ES-I3 (cell line): ENCODE data around the gene MFN2.
"Not testable (repeated sequence)": the region's sequence is repeated elsewhere in the genome, so short reads cannot be mapped to it uniquely, and the experiment has no call there.

Experiments used
- H3K36me3 ChIP-seq: 2 replicates; pipeline ENCODE4 v1.6.1; 2013; ENCODE audit warnings: mild to moderate bottlenecking, low read length, control low read depth, moderate library complexity; ENCODE audit not compliant: insufficient read depth
- H3K4me1 ChIP-seq: 2 replicates; pipeline ENCODE4 v1.6.1; 2013; ENCODE audit warnings: mild to moderate bottlenecking, control low read depth, low read length; ENCODE audit not compliant: insufficient read depth
- H3K9ac ChIP-seq: 2 replicates; pipeline ENCODE4 v1.6.1; 2013; ENCODE audit warnings: low read depth, mild to moderate bottlenecking, low read length, moderate library complexity
- H3K9me3 ChIP-seq: 2 replicates; pipeline ENCODE4 v1.6.1; 2013; ENCODE audit warnings: mild to moderate bottlenecking, low read length, moderate library complexity; ENCODE audit not compliant: control insufficient read depth, insufficient read depth

The MFN2 gene

GRCh38 chr1:11979851-11980675 is at the start of gene MFN2:
MFN2 (plus strand) TSS chr1:11980444; CDS start chr1:11989169, 8,725 bp downstream.
- Histone ChIP-seq H3K36me3 (peaks cover 15% of the 10 kb centered on the region), H3K9ac (peak within 1 kb of the TSS; percentile 69), H3K9me3 (no peaks in the 10 kb centered on the region), H3K4me1 (no peaks in the 10 kb centered on the region)

- H3K4me1 ChIP-seq, result peaks cover 3% of the 10 kb centered on the region; the same call in 1 of the 2 replicates
- no peaks in the 10 kb centered on the region for H3K9me3 ChIP-seq
- H3K9ac ChIP-seq, result no peak overlapping the region
- H3K36me3 ChIP-seq, result no peaks in the 10 kb centered on the region
Observed at GRCh38 chr1:11930571-11931445, 49.4 kb upstream of the MFN2 start.

GRCh38 chr1:11931845-11932244 is 48.4 kb upstream of the MFN2 start:
- Histone ChIP-seq H3K4me1 (peaks cover 3% of the 10 kb centered on the region; the same call in 1 of the 2 replicates), H3K9ac (no peak overlapping the region), H3K36me3 (no peaks in the 10 kb centered on the region), H3K9me3 (no peaks in the 10 kb centered on the region)

GRCh38 chr1:11934302-11935056 is 45.8 kb upstream of the MFN2 start, which contains the start of gene PLOD1:
PLOD1 (plus strand) TSS chr1:11934717; CDS start chr1:11934780, 63 bp downstream.
- Histone ChIP-seq H3K9me3 (no peaks in the 10 kb centered on the region), H3K4me1 (peaks cover 12% of the 10 kb centered on the region; the same call in 1 of the 2 replicates), H3K9ac (peak within 1 kb of the TSS; percentile 66), H3K36me3 (no peaks in the 10 kb centered on the region)

DNA sequence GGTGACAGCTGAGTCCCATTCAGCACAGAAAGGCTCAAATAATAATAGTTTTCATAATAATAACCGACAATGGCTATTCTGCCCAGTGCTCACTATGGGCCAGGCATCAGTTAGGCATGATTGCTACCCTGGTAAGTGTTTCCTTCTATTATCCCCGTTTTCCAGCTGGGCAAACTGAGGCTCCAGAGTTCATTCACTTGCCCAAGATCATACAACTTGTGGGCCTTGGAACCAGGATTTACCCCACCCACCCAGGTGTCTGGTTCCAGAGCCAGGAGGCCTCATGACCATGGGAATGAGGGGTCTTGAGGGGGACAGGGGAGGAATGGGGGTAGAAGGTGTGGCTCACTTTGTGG is 45.2 kb upstream of the MFN2 start:
- Histone ChIP-seq H3K36me3 (no peaks in the 10 kb centered on the region), H3K9ac (peak overlapping the region; percentile 66; the same call in 1 of the 2 replicates), H3K9me3 (no peaks in the 10 kb centered on the region), H3K4me1 (peaks cover 12% of the 10 kb centered on the region; the same call in 1 of the 2 replicates)

DNA sequence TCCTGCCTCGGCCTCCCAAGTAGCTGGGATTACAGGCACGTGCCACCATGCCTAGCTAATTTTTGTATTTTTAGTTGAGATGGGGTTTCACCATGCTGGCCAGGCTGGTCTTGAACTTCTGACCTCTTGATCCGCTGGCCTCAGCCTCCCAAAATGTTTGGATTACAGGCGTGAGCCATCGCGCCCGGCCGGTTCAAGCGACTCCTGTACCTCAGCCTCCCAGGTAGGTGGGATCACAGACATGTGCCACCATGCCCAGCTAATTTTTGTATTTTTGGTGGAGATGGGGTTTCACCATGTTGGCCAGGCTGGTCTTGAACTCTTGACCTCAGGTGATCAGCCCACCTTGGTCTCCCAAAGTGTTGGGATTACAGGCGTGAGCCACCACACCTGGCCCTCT is 44.5 kb upstream of the MFN2 start:
- not testable (repeated sequence) for H3K9ac ChIP-seq, H3K9me3 ChIP-seq, H3K36me3 ChIP-seq
- H3K4me1 ChIP-seq, result peaks cover 12% of the 10 kb centered on the region; the same call in 1 of the 2 replicates

GRCh38 chr1:11938722-11939526 is 41.3 kb upstream of the MFN2 start:
- Histone ChIP-seq H3K9me3 (no peaks in the 10 kb centered on the region), H3K36me3 (peaks cover 4% of the 10 kb centered on the region; the same call in 1 of the 2 replicates), H3K4me1 (peaks cover 12% of the 10 kb centered on the region; the same call in 1 of the 2 replicates), H3K9ac (no peak overlapping the region)

DNA sequence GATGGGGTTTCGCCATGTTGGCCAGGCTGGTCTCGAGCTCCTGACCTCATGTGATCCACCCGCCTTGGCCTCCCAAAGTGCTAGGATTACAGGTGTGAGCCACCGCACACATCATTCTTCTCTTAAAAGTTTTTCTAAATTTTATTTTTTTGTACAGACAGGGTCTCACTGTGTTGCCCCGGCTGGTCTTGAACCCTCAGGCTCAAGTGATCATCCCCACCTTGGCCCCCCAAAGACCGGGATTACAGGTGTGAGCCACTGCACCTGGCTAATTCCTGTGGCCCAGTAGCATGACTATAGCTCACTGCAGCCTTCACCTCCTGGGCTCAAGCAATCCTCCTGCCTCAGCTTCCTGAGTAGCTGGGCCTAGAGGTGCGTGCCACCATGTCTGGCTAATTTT is 40.5 kb upstream of the MFN2 start:
- H3K36me3 ChIP-seq, H3K9ac ChIP-seq, H3K9me3 ChIP-seq: not testable (repeated sequence)
- H3K4me1 ChIP-seq, result peaks cover 12% of the 10 kb centered on the region; the same call in 1 of the 2 replicates

DNA sequence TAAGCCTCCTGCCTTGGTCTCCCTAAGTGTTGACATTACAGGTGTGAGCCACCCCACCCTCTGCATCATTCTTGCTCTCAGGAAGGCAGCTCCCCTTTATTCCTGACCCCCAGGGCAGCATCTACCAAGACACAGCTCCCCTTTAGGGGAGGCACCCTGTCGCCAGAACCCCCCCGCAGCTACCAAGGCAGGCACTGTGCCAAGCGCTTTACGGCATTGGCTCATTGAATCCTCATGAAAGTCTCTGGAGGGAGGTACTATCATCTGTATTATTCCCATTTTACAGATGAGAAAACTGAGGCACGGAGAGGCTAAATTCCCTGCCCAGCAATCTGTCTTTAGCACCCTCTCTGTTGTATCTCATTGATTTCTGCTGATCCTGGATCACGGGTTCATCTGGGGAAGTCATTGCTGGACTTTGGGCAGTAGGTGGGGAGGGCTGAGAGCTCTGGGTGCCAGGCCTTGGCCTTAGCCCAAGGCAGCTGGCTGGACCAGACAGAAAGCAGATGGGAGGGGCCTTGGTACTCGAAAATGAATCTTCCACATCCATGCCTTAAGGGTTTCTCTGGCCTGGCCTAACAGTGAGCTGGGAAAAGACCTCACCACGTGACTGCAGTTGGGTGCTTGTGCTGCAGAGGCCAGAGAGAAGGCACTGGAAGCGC is 39.9 kb upstream of the MFN2 start:
- Histone ChIP-seq H3K4me1 (peaks cover 9% of the 10 kb centered on the region; the same call in 1 of the 2 replicates), H3K9ac (no peak overlapping the region), H3K9me3 (no peaks in the 10 kb centered on the region), H3K36me3 (peaks cover 4% of the 10 kb centered on the region; the same call in 1 of the 2 replicates)

DNA sequence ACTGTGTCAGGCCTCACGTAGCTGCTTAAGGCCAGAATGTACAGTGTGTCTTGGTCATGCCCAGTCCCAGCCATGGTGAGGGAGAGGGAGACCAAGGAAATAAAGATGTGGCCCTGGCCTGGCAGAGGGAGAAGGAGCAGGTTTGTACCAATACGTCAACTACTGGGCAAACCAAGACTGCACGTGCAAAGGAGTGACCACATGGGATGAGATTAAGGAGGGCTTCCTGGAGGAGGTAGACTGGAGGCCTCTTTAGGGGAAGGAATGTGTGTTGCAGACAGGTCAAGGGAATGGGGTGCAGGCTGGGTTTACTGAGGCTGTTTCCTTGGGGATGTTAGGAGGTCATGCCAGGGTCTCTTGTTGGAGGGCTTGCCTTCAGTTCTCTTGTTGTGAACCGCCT is 38.0 kb upstream of the MFN2 start:
- peaks cover 4% of the 10 kb centered on the region; the same call in 1 of the 2 replicates for H3K36me3 ChIP-seq
- no peaks in the 10 kb centered on the region for H3K9me3 ChIP-seq
- H3K4me1 ChIP-seq, result peaks cover 9% of the 10 kb centered on the region; the same call in 1 of the 2 replicates
- no peak overlapping the region for H3K9ac ChIP-seq

- H3K9ac ChIP-seq, result no peak overlapping the region
- peaks cover 4% of the 10 kb centered on the region; the same call in 1 of the 2 replicates for H3K4me1 ChIP-seq
- H3K36me3 ChIP-seq, result peaks cover 4% of the 10 kb centered on the region; the same call in 1 of the 2 replicates
- H3K9me3 ChIP-seq, result no peaks in the 10 kb centered on the region
Observed at GRCh38 chr1:11943619-11944018, 36.6 kb upstream of the MFN2 start.

DNA sequence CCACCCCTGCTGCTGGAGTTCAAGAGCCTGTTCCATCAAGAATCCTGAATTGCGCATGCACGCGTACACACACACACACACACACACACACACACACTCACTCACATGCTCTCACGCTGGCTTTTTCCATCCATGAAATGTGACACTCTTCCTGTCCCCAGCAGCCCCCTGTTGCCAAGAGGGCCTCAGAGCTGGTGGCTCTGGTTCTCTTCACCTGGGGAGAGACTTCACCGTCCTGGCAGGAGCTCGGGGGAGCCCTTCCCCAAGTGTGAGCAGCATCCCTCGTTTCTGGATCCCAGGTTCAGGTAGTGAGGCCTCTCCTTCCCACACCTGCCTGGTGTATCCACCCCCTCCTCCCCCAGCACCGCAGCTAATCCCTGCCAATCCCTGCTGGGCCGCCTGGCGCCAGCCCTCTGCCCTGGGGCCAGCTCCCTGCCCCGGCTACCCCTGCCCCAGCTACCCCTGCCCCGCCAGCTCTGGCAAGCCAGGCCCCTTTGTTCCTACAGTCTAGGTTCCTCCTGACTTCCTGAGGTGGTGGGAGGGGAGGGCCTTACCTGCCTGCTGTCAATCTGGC is 35.8 kb upstream of the MFN2 start:
- Histone ChIP-seq H3K36me3 (peaks cover 4% of the 10 kb centered on the region; the same call in 1 of the 2 replicates), H3K4me1 (no peaks in the 10 kb centered on the region; the same call in 1 of the 2 replicates), H3K9ac (no peak overlapping the region), H3K9me3 (peaks cover 3% of the 10 kb centered on the region; the same call in 1 of the 2 replicates)
